Fibroblast of skin of right biceps (primary cell): Measurements from ENCODE around the gene PTPN12.
A peak's percentile ranks its signal among the peaks of the same experiment; 100 is the strongest.
"Not testable (repeated sequence)": the region's sequence is repeated elsewhere in the genome, so short reads cannot be mapped to it uniquely, and the experiment has no call there.

Experiments used
- DNase-seq: peaks from one replicate; pipeline ENCODE4 v3.0.0-alpha.2; 2013

PTPN12 gene

DNA sequence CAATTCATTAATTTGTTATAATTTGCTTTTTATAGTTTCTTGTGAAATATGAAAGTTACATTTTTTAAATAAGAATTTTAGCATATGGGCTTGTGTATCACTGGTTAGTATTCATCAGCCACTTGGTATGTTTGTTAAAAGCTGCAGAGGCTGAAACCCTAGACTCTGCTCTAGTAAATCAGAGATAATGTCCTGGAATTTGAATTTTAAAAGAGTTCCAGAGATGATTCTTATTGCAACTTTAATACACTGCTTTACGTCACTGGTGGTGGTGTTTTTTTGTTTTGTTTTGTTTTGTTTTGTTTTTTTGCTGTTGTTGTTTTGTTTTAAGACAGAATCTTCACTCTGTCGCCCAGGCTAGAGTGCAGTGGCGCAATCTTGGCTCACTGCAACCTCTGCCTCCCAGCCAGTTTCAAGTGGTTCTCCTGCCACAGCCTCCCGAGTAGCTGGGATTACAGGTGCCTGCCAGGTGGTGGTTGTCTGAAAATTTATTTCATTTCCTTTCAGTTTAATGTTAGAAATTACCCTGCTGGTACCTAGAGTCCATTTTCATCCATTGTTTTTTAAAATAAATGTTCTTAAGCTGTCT lies 43.8 kb downstream of the PTPN12 start:
- DNase-seq, result peak; percentile 18

DNA sequence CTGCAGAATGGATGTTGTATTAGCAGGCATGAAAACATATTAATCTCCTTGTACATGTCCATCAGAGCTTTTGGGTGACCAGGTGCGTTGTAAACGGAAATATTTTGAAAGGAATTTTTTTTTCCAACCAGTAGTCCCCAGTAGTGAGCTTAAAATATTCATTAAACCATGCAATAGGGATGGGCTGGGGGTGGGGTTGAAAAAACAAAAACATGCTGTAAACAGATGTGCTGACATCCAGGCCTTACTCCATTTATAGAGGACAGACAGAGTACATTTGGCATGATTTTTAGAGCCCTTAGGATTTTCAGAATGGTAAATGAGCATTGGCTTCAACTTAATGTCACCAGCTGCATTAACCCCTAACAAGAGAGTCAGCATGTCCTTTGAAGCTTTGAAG lies 50.2 kb downstream of the PTPN12 start:
- DNase-seq, result no peak

DNA sequence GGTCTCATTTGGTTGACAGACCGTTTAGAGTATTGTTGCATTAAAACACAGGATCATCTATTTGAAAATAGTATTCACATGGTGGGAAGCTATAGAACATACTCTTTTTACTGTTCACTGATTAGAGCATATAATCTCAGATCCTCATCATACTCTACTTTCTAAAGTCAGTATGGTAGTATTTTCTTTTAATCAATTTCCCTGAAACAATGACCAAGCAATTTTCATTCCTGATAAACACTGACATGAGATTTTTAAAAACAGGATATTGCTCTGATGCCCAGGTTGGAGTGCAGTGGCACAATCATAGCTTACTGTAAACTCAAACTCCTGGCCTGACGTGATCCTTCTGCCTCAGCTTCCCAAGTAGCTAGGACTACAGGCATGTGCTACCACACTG lies 63.9 kb downstream of the PTPN12 start:
- no peak for DNase-seq

DNA sequence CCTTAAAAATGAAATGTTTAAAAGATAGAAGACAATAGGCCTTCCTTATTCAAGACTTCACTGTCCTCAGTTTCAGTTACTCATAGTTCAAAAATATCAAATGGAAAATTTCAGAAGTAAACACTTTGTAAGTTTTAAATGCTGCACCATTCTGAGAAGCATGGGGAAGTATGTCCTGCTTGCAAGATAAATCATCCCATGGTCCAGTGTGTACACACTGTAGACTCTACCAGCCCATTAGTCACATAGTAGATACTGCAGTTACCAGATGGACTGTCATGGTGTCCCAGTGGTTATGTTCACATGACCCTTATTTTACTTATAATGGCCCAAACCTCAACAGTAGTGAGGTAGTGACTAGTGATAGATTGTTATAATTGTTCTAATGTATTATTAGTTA lies 69.5 kb downstream of the PTPN12 start:
- DNase-seq, result no peak

DNA sequence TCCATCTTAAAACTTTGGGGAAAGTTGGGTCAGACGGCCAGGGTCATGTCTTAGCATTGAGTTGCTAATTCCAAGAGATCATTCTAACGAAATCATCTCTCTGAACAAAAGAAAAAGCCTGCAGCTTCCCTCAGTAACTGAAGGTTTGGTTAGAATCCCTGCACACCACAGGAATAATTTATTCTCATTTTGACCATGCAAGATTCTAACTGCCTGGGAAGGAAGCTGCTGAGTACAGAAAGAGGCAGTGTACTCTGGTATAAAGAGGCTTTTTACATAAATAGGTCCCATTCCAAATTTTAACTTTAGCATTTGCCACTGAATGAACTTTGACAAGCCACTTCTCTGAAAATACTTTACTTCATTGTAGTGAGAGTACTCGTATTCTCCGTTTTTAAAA lies 82.2 kb downstream of the PTPN12 start:
- DNase-seq, result no peak

DNA sequence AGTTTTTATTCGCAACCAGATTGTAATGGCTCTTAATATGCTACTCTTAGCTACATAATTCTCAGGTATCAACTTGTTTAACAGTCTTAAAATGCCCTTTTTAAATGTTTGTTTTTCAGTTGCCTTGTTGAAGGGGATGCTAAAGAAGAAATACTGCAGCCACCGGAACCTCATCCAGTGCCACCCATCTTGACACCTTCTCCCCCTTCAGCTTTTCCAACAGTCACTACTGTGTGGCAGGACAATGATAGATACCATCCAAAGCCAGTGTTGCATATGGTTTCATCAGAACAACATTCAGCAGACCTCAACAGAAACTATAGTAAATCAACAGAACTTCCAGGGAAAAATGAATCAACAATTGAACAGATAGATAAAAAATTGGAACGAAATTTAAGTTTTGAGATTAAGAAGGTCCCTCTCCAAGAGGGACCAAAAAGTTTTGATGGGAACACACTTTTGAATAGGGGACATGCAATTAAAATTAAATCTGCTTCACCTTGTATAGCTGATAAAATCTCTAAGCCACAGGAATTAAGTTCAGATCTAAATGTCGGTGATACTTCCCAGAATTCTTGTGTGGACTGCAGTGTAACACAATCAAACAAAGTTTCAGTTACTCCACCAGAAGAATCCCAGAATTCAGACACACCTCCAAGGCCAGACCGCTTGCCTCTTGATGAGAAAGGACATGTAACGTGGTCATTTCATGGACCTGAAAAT lies 89.7 kb downstream of the PTPN12 start:
- no peak for DNase-seq

DNA sequence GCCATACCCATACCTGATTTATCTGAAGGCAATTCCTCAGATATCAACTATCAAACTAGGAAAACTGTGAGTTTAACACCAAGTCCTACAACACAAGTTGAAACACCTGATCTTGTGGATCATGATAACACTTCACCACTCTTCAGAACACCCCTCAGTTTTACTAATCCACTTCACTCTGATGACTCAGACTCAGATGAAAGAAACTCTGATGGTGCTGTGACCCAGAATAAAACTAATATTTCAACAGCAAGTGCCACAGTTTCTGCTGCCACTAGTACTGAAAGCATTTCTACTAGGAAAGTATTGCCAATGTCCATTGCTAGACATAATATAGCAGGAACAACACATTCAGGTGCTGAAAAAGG lies 90.2 kb downstream of the PTPN12 start:
- no peak for DNase-seq

DNA sequence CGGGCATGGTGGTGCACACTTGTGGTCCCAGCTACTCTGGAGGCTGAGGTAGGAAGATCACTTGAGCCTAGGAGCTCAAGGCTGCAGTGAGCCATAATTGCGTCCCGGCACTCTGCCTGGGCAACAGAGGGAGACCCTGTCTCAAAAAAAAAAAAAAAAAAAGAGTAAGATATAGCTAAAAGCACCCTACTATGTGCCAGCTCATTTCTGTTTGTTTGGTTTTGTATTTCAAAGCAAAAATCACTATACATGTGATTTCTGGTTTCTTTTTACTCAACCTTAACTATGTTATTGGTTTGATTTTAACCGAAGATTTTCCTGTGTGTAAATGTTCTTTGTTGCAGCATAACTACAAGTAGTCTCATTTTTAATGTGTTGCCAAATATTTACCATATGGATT lies 92.7 kb downstream of the PTPN12 start:
- no peak for DNase-seq

DNA sequence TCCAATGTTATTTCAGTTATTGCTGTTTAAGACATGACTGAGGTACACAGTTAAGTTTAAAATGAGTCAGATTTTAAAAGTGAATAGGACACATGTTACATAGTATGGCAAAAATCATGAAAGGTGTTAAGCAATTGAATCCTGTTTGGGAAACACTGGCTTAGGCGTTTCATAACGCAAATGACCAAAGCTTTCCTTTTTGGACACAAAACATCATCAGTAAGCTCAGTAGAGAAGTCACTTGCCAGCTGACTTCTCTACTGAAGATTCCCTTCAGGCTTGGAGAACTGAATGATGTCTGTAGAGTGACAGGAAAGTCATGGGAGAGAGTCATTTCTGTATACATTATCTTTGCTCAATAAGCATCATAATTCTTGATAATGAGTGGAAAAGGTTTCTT lies 94.7 kb downstream of the PTPN12 start:
- DNase-seq, result no peak

DNA sequence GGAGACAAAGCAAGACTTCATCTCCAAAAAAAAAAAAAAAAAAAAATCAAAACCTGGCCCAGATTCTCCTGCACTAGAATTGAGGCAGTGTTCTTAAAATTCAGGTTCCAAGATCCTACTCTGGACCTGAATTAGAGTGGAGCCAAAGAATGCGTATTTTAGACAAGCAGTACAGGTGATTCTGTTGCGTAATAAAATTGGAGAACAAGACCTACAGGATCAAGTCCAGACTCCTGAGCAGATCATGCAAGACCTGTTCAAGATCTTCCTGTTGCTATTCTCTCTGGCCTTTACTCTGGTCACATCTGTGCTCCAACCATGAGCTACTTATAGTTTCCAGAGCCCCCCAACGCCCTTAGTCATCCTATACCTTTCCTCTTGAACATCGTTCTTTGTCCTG lies 107.7 kb downstream of the PTPN12 start:
- DNase-seq, result no peak

DNA sequence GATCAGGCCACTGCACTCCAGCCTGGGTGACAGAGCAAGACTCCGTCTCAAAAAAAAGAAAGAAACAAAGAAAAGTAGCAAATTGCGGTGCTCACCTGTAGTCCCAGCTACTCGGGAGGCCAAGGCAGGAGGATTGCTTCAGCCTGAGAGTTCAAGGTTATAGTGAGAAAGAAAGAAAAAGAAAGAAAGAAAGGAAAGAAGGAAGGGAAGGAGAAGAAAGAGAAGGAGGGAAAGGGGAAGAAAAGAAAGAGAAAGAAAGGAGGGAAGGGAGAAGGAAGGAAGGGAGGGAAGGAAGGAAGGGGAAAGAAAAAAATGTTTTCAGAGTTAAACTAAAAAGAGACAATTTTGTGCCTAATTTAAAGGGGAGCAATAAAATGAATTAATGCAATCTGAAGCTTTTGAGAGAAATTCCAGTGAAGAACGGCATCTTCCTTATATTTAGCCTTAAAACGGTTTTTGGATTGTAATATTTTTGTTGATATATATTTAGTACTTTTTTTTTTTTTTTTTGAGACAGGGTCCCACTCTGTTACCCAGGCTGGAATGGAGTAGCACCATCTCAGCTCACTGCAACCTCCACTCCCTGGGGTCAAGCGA lies 111.7 kb downstream of the PTPN12 start:
- DNase-seq, result no peak

DNA sequence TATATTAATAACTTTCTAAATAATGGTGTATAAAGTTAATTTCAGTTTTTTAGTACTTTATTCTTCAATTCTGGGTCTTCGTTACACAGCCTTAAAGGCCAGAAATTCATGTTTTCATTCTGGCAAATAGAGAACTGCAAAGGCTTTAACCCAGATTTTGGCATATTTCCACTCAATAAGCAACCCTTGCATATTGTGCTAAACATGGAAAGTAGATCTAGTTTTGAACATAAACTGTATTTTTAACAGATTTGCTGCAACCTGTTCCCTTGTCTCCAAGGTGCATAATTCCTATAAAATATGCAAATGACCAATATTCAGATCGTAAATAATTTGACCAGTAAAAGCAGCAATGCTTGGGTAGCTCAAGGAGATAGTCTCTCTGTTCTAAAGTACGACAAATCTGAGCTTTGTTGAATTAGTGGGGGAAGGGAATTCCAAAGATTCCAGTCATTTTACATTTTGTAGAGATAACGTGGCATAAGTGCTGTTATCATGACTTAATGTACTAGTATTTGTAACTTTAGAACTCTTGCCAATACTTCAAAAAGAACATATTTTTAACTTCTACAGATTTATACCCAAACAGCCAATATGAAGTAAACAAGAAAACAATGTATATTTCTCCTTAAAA lies 112.7 kb downstream of the PTPN12 start:
- peak; percentile 70 for DNase-seq

DNA sequence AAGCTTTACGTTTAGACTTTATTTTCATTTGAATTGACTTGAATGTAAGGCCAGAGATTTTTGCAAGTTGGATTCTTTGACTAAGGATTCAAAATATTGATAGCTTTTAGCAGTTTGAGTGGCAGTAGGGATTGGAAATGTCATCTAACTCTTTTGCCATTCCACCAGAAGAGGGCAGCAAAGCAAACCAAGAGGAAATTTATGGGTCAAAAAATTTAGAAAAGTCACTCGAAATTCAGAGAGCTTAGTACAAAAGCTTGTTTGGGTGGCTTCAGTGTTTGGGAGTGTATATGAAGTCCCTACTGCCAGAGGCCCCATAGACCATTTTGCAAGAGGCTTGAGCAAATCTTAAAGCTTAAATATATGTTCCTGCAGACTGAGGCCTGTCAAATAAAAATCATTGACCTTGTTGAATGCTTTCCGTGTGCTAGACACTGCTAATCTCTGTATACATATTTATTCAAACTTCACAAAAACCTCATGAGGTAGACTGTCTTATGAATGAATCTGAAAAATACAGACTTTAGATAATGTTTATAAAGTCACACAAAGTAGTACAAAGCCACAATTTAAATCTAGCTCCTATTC lies 114.6 kb downstream of the PTPN12 start:
- peak; percentile 31 for DNase-seq

DNA sequence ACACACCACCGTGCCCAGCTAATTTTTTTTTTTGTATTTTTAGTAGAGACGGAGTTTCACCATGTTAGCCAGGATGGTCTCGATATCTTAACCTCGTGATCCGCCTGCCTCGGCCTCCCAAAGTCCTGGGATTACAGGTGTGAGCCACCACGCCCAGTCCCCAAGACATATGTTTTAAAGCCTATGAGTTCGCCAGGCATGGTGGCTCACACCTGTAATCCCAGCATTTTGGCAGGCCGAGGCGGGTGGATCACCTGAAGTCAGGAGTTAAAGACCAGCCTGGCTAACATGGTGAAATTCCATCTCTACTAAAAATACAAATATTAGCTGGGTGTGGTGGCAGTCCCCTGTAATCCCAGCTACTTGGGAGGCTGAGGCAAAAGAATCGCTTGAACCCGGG lies 115.7 kb downstream of the PTPN12 start:
- DNase-seq, result not testable (repeated sequence)

DNA sequence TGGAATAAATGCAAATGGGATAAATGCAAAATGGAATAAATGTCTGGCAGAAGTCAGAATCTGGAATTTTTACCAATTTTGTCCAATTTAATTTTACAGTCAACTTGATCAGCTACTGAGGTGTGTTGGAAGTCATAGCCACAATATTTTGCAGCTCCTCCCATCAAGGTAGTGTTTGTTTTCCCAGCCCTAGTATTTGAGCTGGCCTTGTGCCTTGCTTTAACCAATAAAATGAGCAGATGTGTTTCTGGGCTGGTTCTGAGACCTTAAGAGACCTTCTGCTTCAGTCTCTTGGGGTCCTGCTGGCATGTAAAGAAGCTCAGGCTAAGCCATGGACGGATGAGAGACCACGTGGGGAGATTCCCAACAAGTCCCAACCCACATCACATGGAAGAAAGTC lies 116.5 kb downstream of the PTPN12 start:
- DNase-seq, result no peak

DNA sequence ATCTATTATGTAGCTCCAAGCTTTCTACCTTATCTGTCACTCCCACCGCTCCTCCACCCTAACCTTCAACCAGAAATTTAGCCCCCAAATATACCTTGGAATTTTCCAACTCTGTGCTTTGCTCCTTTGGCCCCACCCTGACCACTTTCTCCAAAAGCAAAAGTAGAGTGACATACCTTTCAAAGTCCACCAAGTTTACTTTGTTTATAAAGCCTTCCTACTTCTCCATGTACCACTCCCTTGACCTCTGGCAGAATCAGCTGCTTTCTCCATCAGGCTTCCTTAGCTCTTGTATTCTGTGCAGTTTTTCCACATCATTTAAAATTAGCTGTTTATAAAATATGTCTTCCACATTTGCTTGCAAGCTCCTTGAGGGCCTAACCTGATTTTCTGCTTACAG lies 118.3 kb downstream of the PTPN12 start:
- DNase-seq, result no peak

DNA sequence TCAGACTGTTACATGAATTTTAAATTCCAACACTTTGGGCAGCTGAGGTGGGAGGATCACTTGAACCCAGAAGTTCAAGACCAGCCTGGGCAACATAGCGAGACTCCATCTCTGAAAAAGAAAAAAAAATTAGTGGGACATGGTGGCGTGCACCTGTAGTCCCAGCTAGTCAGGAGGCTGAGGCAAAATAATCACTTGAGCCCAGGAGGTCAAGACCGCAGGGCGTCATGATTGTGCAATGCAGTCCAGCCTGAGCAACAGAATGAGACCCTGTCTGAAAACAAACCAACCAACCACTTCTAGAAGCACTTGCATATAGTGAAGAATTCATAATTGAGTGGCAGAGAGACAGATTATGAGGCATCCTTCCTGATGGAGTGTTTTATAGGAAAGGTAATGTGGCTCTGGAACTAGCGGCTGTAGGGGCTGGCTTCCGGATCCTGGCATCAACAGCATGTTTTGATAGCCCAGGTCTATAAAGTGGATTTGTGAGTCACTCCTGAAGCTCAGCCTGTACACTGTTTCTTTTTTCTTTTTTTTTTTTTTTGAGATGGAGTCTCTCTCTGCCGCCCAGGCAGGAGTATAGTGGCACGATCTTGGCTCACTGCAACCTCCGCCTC lies 118.9 kb downstream of the PTPN12 start:
- no peak for DNase-seq

DNA sequence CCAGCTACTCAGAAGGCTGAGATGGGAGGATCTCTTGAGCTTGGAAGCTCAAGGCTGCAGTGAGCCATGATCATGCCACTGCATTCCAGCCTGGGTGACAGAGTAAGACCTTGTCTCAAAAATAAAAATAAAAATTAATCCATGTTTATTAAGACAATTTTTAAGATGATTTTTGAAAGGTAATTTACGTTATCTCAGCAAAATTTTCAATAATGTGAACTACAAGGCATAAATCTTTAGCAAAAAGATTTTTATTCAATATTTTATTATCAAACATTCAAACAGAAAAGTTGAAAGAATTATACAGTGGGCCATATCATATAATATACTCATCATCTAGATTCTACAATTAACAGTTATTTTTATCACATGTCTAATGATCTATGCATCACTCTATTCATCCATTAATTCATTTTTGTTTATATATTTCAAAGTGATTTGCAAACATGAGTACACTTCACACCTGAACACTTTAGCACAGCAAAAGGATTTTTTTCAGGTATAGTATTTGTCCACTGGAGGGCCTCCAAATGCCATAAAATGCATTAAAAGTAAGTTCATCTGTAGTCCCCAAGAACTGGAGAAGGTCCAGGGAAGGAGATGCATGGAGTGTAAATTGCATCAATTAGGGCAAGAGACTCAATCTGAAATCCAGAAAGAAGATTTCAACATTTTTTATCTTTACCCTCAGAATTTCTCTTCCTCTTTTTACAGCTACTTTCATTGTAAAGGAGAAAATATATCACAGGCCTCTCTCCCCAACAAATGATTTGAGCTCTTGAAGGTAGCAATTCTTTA lies 120.5 kb downstream of the PTPN12 start:
- peak; percentile 49 for DNase-seq

DNA sequence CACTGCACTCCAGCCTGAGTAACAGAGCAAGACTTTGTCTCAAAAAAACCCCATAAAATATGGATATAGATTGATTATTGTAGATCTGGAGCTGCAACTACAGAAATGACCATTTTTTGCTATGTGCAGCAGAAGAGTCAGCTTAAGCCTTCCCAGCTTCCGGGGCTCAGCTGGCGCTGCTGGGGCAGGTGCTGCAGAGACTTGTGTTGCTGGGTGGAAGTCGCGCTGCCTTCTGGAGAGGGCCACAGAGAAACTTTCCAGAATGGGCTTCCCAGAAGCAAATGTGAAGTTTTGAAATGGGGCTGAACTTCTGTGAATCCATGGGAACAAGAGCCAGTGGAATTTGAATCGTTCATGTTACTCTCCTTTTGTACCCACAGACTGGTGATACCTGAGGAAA lies 121.8 kb downstream of the PTPN12 start:
- no peak for DNase-seq

DNA sequence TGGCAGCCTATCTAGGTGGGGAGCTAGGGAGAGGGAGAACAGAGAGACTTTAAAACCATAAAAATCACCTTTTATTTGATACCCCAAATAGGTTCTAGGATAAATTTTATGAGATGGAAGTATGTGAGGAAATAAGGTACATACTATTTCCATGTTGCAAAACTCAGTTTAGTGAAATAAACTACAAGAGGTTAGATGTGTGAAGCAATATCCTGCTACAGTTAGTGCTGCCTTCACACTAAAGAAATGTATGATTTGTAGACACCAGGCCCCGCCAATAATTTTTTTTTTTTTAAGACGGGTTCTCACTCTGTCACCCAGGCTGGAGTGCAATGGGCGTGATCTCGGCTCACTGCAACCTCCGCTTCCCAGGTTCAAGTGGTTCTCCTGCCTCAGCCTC lies 124.7 kb downstream of the PTPN12 start:
- DNase-seq, result no peak

DNA sequence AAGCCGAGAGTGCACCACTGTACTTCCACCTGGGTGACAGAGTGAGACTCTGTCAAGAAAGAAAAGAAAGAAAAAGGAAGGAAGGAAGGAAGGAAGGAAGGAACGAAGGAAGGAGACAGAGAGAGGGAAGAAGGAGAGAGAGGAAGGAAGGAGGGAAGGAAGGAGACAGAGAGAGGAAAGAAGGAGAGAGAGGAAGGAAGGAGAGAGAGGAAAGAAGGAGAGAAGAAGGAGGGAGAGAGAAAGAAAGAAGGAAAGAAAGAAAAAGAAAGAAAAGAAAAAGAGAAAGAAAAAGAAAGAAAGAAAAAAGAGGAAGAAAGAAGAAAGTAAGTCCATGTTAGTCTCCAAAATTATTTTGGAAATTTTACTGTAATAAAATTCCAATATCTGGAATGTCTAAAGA lies 125.8 kb downstream of the PTPN12 start:
- no peak for DNase-seq

DNA sequence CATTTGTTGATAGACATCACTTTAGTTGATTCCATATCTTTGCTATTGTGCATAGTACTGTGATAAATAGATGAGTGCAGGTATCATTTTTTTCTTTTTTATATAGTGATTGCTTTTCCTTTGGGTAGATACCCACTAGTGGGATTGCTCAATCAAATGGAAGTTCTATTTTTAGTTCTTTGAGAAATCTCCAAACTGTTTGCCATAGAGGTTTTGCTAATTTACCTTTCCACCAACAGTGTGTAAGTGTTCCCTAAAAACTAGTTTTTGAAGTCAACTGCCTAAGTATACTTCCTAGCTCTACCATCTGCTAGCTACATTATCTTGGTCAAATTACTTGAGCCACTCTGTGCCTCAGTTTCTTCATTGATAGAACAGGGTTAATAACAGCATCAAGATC lies 127.6 kb downstream of the PTPN12 start:
- no peak for DNase-seq

DNA sequence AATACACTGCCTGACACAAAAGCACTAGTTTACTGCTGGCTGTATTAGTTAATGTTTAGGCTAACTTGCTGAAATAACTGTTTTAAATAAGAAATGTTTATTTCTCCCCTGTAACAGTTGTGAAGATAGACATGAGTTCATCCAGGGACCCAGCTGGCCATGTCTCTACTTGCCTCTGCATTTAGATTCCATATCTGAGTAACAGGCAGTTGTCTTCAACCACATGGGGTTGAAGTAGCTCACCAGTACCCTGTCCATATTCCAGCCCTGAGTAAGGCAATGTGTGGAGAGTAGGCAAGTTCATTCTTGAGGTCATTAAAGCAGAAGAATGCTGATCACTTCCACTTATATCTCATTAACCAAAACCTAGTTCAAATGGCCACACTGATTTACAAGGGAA lies 128.1 kb downstream of the PTPN12 start:
- DNase-seq, result no peak
